ENCODE results near the gene ACTG1. TPM values are rescaled to one million over a fixed set of nuclear protein-coding genes. Genes with fewer than 3 reads are reported as not detected.

The ACTG1 gene
- total RNA-seq, 1 experiment from 2014 or later, result 3,455 TPM

DNA sequence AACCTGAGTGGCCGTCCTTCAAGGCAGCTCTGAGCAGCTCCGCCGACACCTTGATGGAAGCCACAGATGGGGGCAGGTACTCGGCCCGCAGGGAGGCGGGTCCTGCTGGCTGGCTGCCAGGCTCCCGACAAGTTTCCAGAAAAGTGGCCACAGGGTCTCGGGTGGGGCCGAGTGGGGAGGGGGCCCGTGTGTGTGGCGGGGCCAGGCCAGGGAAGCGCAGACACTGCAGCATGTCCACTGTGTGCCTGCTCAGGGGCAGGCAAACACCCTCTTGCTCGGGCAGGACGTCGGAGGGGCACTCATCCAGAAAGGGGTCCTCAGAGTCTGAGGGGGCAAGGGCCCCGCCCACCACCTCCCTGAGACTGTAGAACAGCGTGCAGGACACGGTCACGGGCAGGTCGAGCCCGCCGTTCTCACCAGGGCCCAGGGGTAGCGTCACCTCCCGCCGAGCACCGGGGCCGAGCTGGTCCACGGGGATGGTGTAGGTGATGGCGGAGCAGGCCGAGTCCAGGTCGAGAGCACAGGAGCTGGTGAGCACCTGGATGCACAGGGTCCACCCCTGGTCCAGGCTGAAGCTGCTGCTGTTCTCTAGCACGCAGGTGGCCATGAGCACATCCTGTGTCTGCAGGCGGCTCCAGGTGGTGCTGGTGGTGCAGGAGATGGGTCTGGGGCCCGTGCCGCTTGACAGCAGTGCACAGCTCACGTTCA lies 34.5 kb upstream of the ACTG1 start:
- no peak for ATAC-seq
- POLR2A ChIA-PET, result no interaction called here
- CTCF ChIA-PET, result interaction anchor here (0.7 kb wide), 1 partner anchor 108 kb away, joined by 3 read pairs; no protein-coding TSS in a partner anchor

DNA sequence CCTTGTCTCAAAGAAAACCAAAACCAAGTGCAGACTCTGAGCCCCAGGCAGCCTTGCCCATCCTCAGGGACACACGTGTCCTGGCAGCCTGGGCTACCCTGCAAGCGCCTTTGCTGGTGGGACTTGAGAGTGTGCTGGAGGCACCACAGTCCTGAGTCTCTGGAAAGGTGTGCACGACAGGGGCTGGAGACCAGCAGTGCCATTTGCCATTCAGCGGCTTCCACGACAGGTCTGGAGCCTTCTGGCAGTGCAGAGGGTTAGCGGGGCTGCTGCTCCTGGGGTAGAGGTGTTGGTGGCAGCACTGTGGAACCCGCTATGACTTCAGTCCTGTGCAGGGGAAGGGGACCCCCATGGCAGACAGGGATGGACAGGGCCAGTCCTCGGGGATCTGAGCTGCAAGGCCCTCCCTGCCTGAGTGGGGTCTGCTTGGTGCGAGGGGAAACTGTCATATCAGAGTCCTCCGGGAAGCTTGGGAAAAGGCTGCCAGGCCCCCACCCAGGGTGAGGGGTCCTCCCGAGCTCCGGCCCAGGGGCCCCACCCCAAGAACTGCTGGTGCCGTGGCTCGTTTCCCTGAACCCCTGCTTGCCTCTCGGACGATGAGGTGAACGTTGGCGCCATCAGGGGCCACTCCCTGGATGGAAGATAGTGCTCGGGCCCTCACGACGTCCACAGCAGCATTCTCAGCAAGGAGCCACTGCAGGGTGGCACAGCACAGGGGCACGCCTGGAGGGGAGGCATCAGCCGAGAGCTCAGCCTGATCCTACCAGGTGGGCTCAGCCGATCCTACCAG lies 32.8 kb upstream of the ACTG1 start:
- DNase-seq (ENCODE audit: low spot score) (no peak), ATAC-seq (no peak)
- Mint-ChIP-seq H3K9me3 (no peaks in the 10 kb centered on the region), H3K36me3 (peaks cover 20% of the 10 kb centered on the region), H3K27me3 (ENCODE audit: low read depth) (no peaks in the 10 kb centered on the region), H3K4me3 (no peak overlapping the region), H3K4me1 (no peaks in the 10 kb centered on the region), H3K27ac (no peak overlapping the region)
- POLR2A ChIA-PET, result no interaction called here
- CTCF ChIA-PET, result no interaction called here
- no peak for TF ChIP-seq FOXJ3 (CRISPR knock-in tag; IDR thresholded peaks at IDR 0.05; ENCODE audit: borderline replicate concordance)
- no peak for TF ChIP-seq ZNF671 (CRISPR knock-in tag; IDR thresholded peaks at IDR 0.05)

More for the DNA sequence above, 34.5 kb upstream of the ACTG1 start:
- DNase-seq (ENCODE audit: low spot score), result no peak
- no peaks in the 10 kb centered on the region for H3K27me3 Mint-ChIP-seq (ENCODE audit: low read depth)
- peaks cover 7% of the 10 kb centered on the region for H3K4me1 Mint-ChIP-seq
- H3K27ac Mint-ChIP-seq, result no peak overlapping the region
- no peaks in the 10 kb centered on the region for H3K9me3 Mint-ChIP-seq
- no peak for TF ChIP-seq ZNF138 (CRISPR knock-in tag; conservative IDR thresholded peaks at IDR 0.05)
- no peak for TF ChIP-seq PRRX2 (CRISPR knock-in tag; IDR thresholded peaks at IDR 0.05)
- TF ChIP-seq, protein P1, sequence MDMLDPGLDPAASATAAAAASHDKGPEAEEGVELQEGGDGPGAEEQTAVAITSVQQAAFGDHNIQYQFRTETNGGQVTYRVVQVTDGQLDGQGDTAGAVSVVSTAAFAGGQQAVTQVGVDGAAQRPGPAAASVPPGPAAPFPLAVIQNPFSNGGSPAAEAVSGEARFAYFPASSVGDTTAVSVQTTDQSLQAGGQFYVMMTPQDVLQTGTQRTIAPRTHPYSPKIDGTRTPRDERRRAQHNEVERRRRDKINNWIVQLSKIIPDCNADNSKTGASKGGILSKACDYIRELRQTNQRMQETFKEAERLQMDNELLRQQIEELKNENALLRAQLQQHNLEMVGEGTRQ (CRISPR knock-in tag; IDR thresholded peaks at IDR 0.05), result no peak
- TF ChIP-seq ELF4 (CRISPR knock-in tag; IDR thresholded peaks at IDR 0.05; ENCODE audit: low read depth), result no peak
- TF ChIP-seq, protein P2, sequence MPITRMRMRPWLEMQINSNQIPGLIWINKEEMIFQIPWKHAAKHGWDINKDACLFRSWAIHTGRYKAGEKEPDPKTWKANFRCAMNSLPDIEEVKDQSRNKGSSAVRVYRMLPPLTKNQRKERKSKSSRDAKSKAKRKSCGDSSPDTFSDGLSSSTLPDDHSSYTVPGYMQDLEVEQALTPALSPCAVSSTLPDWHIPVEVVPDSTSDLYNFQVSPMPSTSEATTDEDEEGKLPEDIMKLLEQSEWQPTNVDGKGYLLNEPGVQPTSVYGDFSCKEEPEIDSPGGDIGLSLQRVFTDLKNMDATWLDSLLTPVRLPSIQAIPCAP (CRISPR knock-in tag; IDR thresholded peaks at IDR 0.05), result no peak
- no peak for TF ChIP-seq NFE2L1 (CRISPR knock-in tag; IDR thresholded peaks at IDR 0.05)
- TF ChIP-seq, protein P3, sequence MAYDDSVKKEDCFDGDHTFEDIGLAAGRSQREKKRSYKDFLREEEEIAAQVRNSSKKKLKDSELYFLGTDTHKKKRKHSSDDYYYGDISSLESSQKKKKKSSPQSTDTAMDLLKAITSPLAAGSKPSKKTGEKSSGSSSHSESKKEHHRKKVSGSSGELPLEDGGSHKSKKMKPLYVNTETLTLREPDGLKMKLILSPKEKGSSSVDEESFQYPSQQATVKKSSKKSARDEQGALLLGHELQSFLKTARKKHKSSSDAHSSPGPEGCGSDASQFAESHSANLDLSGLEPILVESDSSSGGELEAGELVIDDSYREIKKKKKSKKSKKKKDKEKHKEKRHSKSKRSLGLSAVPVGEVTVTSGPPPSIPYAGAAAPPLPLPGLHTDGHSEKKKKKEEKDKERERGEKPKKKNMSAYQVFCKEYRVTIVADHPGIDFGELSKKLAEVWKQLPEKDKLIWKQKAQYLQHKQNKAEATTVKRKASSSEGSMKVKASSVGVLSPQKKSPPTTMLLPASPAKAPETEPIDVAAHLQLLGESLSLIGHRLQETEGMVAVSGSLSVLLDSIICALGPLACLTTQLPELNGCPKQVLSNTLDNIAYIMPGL (CRISPR knock-in tag; IDR thresholded peaks at IDR 0.05), result no peak
- TF ChIP-seq, protein P4, sequence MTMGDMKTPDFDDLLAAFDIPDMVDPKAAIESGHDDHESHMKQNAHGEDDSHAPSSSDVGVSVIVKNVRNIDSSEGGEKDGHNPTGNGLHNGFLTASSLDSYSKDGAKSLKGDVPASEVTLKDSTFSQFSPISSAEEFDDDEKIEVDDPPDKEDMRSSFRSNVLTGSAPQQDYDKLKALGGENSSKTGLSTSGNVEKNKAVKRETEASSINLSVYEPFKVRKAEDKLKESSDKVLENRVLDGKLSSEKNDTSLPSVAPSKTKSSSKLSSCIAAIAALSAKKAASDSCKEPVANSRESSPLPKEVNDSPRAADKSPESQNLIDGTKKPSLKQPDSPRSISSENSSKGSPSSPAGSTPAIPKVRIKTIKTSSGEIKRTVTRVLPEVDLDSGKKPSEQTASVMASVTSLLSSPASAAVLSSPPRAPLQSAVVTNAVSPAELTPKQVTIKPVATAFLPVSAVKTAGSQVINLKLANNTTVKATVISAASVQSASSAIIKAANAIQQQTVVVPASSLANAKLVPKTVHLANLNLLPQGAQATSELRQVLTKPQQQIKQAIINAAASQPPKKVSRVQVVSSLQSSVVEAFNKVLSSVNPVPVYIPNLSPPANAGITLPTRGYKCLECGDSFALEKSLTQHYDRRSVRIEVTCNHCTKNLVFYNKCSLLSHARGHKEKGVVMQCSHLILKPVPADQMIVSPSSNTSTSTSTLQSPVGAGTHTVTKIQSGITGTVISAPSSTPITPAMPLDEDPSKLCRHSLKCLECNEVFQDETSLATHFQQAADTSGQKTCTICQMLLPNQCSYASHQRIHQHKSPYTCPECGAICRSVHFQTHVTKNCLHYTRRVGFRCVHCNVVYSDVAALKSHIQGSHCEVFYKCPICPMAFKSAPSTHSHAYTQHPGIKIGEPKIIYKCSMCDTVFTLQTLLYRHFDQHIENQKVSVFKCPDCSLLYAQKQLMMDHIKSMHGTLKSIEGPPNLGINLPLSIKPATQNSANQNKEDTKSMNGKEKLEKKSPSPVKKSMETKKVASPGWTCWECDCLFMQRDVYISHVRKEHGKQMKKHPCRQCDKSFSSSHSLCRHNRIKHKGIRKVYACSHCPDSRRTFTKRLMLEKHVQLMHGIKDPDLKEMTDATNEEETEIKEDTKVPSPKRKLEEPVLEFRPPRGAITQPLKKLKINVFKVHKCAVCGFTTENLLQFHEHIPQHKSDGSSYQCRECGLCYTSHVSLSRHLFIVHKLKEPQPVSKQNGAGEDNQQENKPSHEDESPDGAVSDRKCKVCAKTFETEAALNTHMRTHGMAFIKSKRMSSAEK (CRISPR knock-in tag; IDR thresholded peaks at IDR 0.05; ENCODE audit: borderline replicate concordance), result no peak
- peaks cover 23% of the 10 kb centered on the region for H3K36me3 Mint-ChIP-seq
- H3K4me3 Mint-ChIP-seq, result no peak overlapping the region

DNA sequence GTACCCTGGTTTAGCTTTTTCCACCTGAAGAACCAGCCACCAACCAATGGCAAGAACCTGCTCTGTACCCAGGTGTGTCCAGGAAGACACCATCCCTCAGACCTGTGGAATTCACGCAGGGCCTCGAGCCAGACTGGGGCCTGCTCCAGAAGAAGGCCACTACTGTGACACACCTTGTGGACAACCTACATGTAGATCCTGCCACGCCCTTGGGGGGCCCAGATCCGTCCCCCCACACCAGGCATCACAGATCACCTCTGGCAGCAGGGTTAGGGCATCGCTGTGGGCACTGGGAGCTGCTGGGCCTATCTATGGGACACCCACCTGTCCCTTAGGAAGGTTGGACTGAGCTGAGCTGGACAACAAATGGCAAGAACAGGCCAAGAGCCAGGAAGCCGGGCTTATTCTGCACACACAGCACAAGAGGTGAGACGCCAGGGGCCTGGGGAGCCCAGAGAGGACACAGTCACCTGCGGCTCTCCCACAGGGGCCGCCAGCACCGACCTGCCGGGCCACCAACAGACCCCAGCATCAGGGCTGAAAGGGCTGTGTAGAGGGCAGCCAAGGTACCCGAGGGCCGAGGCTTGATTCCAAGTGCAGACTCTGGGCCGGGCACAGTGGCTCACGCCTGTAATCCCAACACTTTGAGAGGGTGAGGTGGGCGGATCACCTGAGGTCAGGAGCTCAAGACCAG lies 31.8 kb upstream of the ACTG1 start:
- ChIA-PET CTCF (interaction anchor here (1.4 kb wide), 1 partner anchor 21 kb away, joined by 3 read pairs; no protein-coding TSS in a partner anchor), POLR2A (no interaction called here)
- no peak for TF ChIP-seq EMX1 (CRISPR knock-in tag; IDR thresholded peaks at IDR 0.05)
- no peak for TF ChIP-seq ZNF317 (CRISPR knock-in tag; IDR thresholded peaks at IDR 0.05; ENCODE audit: borderline replicate concordance, low read depth)
- no peak for TF ChIP-seq ZNF219 (CRISPR knock-in tag; IDR thresholded peaks at IDR 0.05; ENCODE audit: borderline replicate concordance)
- TF ChIP-seq NFATC4 (CRISPR knock-in tag; IDR thresholded peaks at IDR 0.05), result no peak
- DNase-seq (ENCODE audit: low spot score) (no peak), ATAC-seq (no peak)
- no peak overlapping the region for H3K27ac Mint-ChIP-seq
- H3K36me3 Mint-ChIP-seq, result peaks cover 11% of the 10 kb centered on the region
- H3K4me3 Mint-ChIP-seq, result no peak overlapping the region
- no peaks in the 10 kb centered on the region for H3K27me3 Mint-ChIP-seq (ENCODE audit: low read depth)
- no peaks in the 10 kb centered on the region for H3K9me3 Mint-ChIP-seq
- H3K4me1 Mint-ChIP-seq, result no peaks in the 10 kb centered on the region

All from WTC11 (cell line).